ENCODE data around the gene F10. TPM values are rescaled to one million over a fixed set of nuclear protein-coding genes. Genes with fewer than 3 reads are reported as not detected.
"Not testable (repeated sequence)": the region's sequence is repeated elsewhere in the genome, so short reads cannot be mapped to it uniquely, and the experiment has no call there.

Gene F10
- total RNA-seq, result 14.2 TPM

DNA sequence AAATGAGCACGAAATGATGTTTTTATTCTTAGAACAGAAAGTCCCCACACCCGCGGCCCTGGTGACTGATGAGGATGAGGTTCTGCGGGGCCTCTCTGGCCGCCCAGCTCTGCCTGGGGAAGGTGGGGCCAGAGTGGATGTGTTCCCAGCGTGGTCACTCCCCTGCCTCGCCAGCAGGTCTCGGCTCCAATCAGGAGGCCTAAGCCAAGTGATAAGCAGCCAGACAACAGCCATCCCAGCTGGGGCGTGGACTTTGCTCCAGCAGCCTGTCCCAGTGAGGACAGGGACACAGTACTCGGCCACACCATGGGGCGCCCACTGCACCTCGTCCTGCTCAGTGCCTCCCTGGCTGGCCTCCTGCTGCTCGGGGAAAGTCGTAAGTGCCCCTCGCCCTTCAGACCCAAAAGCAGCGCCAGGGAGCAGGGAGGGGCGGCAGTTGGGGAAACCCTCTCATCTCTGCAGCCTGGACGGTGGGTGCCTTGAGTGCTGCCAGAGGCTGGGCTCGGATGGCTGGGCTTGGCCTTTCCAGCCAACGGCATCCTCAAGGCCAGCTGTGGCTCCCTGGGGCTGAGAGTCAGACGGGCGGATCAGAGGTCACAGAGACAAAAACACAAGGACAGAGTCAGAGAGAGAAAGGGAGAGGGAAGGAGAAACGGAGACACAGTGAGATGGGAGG lies at the start of gene F10:
F10 (plus strand) TSS at position 250 of the 676 bp plus-strand sequence; CDS start at position 307, 57 bp downstream.
- DNase-seq (ENCODE audit: low spot score) (peak; percentile 75), ATAC-seq (peak; percentile 97)
- intact Hi-C loops (cut with DNase I), result no loop called here

DNA sequence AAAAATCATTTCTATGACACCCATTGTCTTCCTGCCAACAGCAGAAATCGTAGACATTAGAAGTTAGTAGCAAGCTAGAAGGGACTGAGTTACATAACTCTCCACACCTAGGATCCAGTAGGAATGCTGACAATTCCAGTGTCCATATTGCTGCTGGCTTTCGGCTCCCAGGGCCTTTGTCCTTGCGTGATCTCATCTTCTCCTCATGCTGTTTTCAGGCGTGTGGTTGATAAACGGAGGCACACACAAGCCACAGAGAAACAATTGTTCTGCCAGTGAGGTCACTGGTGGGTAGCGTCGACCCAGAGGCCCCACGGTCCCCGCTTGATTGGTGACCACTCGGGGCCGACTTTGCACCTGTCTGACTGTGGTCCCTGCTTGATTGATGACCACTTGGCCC lies 48.7 kb upstream of the F10 start:
- intact Hi-C loops (cut with DNase I), result no loop called here
- ATAC-seq, result no peak
- DNase-seq (ENCODE audit: low spot score), result no peak

DNA sequence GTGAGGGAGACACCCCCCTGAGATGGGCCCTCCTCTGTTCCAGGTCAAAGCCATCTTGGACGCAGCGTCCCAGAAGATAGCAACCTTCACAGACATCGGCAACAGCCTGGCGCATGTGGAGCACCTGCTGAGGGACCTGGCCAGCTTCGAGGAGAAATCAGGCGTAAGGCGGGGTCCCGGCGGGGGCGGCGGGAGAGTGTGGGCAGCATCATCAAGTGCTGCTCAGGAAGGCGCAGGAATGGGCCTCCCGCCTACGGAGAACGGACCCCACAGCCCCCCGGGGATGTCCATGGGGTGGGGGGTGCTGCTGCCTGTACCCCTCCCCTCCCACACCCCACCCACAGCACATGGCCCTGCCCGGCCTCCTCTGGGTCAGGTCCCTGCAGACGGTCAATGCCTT lies 48.2 kb upstream of the F10 start:
- DNase-seq (ENCODE audit: low spot score) (no peak), ATAC-seq (peak; percentile 13)
- intact Hi-C loops (cut with DNase I), result no loop called here

DNA sequence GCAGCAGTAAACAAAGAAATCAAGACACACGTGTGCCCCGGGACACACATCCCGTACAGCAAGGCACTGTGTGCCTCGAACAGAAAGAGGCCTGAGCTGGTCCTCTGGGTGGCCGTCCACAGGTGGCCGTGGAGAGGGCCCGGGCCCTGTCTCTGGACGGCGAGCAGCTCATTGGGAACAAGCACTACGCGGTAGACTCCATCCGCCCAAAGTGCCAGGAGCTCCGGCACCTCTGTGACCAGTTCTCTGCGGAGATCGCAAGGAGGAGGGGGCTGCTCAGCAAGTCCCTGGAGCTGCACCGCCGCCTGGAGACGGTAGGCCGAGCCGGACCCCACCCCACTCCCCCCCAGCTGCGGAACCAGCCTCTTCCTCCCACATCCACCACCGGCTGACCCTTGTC lies 47.7 kb upstream of the F10 start:
- DNase-seq (ENCODE audit: low spot score), result no peak
- intact Hi-C loops (cut with DNase I), result no loop called here
- peak; percentile 12 for ATAC-seq

DNA sequence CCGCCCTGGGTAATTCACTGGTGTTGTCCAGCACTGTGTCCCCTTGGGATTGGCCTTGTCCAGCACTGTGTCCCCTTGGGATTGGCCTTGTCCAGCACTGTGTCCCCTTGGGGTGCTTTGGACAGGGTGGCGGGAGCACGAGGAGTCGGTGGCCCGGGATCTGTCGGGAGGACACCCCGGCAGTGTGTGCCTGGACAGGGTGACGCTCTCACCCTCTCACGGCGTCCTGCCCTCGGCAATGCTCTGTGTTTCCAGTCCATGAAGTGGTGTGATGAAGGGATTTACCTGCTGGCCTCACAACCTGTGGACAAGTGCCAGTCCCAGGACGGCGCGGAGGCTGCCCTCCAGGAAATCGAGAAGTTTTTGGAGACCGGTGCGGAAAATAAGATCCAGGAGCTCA lies 46.9 kb upstream of the F10 start:
- intact Hi-C loops (cut with DNase I), result no loop called here
- ATAC-seq (no peak), DNase-seq (ENCODE audit: low spot score) (no peak)

GRCh38 chr13:113076681-113077401 lies 45.8 kb upstream of the F10 start:
- DNase-seq (ENCODE audit: low spot score), result no peak
- ATAC-seq, result no peak

DNA sequence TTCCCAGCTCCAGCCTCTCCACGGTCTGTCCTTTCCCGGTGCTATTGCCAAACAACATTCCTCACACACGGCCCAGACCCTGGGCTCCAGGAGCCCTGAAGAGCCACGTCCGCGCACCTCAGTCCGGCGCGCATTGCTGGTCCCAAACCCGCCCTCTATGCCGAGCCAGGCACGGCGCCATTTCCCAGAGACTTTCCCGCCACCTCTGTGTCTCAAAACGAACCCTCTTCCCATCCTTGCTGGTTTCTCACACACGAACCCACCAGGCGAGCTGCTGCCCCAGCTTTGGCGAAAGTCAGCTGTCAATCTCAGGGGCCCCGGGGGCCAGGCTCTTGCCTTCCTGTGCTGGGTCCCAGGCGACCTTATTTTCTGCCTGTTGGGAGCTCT lies 45.0 kb upstream of the F10 start:
- ATAC-seq (no peak), DNase-seq (ENCODE audit: low spot score) (no peak)
- intact Hi-C loops (cut with DNase I), result no loop called here

More at GRCh38 chr13:113076681-113077401, 45.8 kb upstream of the F10 start:
- intact Hi-C loops (cut with DNase I), result no loop called here

- intact Hi-C loops (cut with DNase I), result no loop called here
- ATAC-seq, result no peak
- no peak for DNase-seq (ENCODE audit: low spot score)
Observed at GRCh38 chr13:113077953-113078901, 44.4 kb upstream of the F10 start.

- intact Hi-C loops (cut with DNase I), result no loop called here
- ATAC-seq (no peak), DNase-seq (ENCODE audit: low spot score) (no peak)
Observed at GRCh38 chr13:113078902-113079780, 43.5 kb upstream of the F10 start.

- intact Hi-C loops (cut with DNase I); ATAC-seq; DNase-seq (ENCODE audit: low spot score): not testable (repeated sequence)
Observed at GRCh38 chr13:113079781-113080080, 42.9 kb upstream of the F10 start.

GRCh38 chr13:113080361-113080831 lies 42.2 kb upstream of the F10 start:
- ATAC-seq (no peak), DNase-seq (ENCODE audit: low spot score) (no peak)
- intact Hi-C loops (cut with DNase I), result no loop called here

GRCh38 chr13:113080901-113081521 lies 41.6 kb upstream of the F10 start:
- intact Hi-C loops (cut with DNase I), result no loop called here
- DNase-seq (ENCODE audit: low spot score), result no peak

GRCh38 chr13:113082198-113083021 lies 40.2 kb upstream of the F10 start:
- intact Hi-C loops (cut with DNase I), result no loop called here
- no peak for DNase-seq (ENCODE audit: low spot score)
- ATAC-seq, result no peak

More at GRCh38 chr13:113080901-113081521, 41.6 kb upstream of the F10 start:
- ATAC-seq, result no peak

- ATAC-seq, result no peak
- intact Hi-C loops (cut with DNase I), result no loop called here
- no peak for DNase-seq (ENCODE audit: low spot score)
Observed at GRCh38 chr13:113083022-113083373, 39.6 kb upstream of the F10 start.

- DNase-seq (ENCODE audit: low spot score) (no peak), ATAC-seq (peak; percentile 82)
- intact Hi-C loops (cut with DNase I), result no loop called here
Observed at GRCh38 chr13:113083402-113084061, 39.1 kb upstream of the F10 start.

DNA sequence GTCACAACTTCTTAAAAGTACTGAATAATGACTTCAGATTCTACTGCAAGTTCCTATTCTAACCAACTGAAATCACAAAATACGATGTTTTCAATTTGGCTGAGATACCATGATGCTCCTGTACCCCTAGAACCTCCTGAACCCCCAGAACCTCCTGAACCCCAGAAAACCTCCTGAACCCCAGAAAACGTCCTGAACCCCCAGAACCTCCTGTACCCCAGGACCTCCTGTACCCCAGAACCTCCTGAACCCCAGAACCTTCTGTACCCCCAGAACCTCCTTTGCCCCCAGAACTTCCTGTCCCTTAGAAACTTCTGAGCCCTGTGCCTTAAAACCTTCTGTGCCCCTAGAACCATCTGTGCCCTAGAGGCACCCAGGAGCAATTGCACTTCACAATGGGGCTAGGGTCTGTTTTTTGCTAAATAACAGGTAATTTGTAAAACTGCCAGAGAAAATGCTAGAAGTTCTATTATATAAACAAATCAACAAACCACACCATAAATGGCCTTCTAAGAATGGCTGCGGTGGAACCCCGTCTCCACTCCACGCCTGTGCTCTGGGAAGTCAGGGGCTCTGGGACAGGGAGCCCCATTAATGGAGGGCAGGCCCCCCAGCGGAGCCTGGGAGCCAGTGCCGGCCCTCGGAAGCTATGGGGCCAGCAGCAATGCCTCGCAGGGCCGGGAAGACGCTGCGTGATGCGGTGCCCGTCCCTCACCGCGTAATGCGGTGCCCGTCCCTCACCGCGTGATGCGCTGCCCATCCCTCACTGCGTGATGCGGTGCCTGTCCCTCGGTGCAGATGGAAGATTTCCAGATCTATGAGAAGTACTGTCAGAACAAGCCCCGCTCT lies 38.3 kb upstream of the F10 start:
- intact Hi-C loops (cut with DNase I), result no loop called here
- ATAC-seq (no peak), DNase-seq (ENCODE audit: low spot score) (no peak)

All from sciatic nerve (tissue), 2 donors.